ENCODE results near the gene LMBRD1.

DNA sequence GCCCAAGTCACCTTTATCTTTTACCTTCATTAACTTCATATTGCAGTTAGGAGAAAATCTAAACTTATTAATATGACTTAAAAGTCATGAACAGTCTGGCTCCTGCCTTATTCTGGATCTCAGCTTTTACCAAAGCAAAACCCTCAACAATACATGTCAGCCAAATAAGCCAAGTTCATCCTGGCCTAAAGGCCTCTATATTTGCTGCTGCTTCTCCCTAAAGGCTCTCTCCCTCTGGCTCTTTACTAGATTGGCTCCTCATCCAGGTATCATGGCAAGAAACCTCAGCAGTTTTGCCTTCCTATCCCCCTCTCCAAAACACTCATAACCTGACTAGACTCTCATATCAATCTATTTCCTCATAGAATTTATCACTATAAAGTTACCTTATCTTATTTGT, 11.1 kb downstream of the LMBRD1 start:
- TF ChIP-seq, protein P1, sequence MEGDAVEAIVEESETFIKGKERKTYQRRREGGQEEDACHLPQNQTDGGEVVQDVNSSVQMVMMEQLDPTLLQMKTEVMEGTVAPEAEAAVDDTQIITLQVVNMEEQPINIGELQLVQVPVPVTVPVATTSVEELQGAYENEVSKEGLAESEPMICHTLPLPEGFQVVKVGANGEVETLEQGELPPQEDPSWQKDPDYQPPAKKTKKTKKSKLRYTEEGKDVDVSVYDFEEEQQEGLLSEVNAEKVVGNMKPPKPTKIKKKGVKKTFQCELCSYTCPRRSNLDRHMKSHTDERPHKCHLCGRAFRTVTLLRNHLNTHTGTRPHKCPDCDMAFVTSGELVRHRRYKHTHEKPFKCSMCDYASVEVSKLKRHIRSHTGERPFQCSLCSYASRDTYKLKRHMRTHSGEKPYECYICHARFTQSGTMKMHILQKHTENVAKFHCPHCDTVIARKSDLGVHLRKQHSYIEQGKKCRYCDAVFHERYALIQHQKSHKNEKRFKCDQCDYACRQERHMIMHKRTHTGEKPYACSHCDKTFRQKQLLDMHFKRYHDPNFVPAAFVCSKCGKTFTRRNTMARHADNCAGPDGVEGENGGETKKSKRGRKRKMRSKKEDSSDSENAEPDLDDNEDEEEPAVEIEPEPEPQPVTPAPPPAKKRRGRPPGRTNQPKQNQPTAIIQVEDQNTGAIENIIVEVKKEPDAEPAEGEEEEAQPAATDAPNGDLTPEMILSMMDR (conservative IDR thresholded peaks at IDR 0.05): no peak
- no peak for TF ChIP-seq ZFX (IDR thresholded peaks at IDR 0.05)

Measured in C4-2B (cell line).